HG02840 (cell line): ENCODE measurements around the gene OPCML.

Experiments used
- ATAC-seq: cut with Tn5 transposase; IDR thresholded peaks from one replicate; pipeline ENCODE4 v1.9.1; 2021; ENCODE audit warnings: mild to moderate bottlenecking, moderate library complexity, moderate number of reproducible peaks; ENCODE audit not compliant: unreplicated experiment, low FRiP score

The OPCML gene

GRCh38 chr11:133504906-133505305, 27.4 kb downstream of the OPCML start:
- ATAC-seq: no peak

- ATAC-seq: no peak
Observed at GRCh38 chr11:133503776-133504175, 28.5 kb downstream of the OPCML start.

DNA sequence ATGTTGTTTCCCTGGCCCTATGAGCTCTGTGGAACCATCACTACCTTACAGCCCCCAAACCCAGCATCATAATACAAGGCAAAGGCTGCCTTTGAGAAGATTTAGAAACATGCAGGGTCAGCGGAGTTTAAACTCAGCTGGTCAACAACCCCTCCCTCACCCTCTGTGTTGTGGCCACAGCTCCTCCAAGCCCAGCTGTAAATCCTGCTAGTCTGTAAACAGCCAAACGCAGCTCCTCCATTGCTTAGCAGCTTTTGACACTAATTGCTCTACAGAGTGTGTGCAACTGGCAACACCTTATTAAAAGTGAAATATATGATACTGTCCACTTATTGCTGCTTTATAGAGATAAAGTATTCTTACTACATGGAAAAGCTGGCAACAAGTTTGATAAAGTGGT, 29.1 kb downstream of the OPCML start:
- no peak for ATAC-seq

DNA sequence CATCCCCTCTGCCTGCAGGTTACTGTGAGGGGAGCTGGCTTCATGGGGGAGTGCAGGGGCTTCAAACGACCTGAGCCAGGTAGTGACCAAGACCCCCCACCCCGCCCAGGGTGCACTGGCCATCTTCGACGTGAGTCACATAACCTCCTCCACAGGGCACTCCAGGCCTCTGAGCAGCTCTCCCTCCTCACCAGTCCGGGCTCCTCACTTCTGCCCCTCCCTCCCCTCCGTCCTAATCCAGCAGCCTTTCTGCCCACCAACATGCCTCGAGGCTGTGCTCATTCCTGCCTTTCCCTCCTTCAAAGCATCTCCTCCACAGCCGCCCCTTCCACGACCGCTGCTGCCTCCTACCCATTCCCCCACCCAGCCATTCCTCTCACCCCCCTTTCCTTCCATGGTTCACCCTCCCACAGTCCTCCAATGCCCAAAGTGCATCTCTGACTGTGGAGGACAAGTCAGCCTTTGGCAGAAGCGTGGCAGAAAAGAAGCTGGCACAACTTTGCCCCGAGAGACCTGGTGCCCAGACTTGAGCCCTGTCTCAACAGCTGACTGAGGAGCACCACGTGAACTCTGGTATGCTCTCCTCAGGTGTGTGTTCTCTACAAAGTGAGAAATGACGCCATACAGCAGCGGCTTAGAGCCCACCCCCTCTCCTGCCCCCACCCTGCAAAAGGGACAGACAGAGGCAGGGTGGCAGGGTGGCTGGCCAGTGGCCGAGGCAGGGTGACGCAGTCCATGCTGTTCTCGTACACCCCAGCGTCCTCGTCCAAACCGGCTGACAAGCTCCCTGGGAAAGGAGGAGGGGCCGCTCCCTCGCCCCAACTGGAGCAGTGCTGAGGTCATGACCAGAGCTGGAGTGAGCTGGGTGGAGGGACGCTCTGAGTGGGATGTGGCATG, 30.4 kb downstream of the OPCML start:
- ATAC-seq: no peak

- no peak for ATAC-seq
Observed at GRCh38 chr11:133500936-133501335, 31.4 kb downstream of the OPCML start.

DNA sequence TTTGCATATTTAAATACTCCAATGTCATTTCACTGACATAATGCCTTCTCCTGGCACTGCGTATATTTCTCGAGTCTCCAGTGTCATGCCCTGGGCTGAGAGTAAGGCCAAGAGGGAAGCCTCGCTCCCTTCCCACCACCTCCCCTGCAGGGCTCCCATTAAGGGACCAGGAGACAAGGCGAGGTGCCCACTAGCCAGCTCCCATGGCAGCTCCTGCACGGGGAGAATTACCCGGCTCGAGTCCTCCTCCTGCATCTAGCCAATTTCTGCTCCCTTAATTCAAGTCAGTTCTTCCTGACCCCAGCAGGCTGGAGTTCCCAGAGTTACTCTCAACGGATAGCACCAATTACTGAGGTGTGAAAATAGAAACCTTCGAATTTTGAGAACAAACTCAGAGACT, 31.9 kb downstream of the OPCML start:
- no peak for ATAC-seq

- no peak for ATAC-seq
Observed at GRCh38 chr11:133498969-133499368, 33.3 kb downstream of the OPCML start.

- ATAC-seq: no peak
Observed at GRCh38 chr11:133497477-133498140, 34.7 kb downstream of the OPCML start.

GRCh38 chr11:133492895-133493294, 39.4 kb downstream of the OPCML start:
- ATAC-seq: no peak

DNA sequence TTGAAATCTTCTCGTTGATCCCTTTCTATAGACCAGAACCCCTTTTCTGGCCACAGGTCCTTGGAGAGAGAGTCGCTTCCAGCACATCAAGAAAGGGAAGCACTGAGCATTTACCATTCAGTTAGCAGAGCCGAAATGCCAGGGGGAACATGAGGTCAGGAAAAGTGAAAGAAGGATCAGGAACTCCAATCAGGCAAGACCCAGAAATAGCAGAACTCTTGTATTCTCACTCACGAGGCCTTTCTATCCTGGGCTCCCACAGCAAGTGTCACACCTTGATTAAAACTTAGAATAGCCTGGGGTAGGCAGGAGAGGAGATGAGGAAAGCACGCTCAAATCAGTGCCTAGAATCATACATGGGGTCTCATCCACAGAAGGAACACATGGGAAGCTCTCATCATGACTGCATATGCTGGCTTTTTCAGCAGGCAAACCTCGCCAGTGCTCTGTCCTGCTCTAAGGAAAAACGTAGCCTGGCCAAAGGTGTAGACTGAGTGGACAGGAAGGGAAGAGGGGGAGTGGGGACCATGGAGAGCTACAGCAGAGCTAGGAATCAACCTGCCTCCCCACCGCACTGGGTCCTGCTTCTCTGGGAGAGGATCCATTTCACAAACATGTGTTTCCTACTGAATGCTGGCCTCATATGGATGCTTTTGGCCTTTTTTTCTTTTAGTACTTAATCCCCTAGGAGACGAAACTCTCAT, 40.5 kb downstream of the OPCML start:
- no peak for ATAC-seq

- ATAC-seq: no peak
Observed at GRCh38 chr11:133480722-133481121, 51.6 kb downstream of the OPCML start.

GRCh38 chr11:133479209-133479608, 53.1 kb downstream of the OPCML start:
- ATAC-seq: no peak

DNA sequence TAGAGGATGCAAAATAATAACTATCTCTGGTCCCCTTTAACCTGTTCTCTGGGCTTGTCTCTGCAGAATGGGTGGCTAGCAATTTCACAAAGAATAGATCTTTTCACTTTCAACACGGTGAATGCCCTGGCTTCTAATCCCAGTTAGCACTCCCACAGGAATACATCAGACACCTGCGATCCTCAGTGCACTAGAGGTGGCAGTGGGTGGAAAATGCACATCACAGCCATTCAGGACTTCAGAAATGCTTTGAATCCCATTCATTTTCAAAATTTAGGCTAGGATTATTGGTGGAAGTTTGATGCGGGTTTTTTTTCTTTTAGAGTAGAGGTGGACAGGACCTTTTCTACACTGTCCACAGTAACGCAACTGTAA, 55.1 kb downstream of the OPCML start:
- ATAC-seq: no peak

DNA sequence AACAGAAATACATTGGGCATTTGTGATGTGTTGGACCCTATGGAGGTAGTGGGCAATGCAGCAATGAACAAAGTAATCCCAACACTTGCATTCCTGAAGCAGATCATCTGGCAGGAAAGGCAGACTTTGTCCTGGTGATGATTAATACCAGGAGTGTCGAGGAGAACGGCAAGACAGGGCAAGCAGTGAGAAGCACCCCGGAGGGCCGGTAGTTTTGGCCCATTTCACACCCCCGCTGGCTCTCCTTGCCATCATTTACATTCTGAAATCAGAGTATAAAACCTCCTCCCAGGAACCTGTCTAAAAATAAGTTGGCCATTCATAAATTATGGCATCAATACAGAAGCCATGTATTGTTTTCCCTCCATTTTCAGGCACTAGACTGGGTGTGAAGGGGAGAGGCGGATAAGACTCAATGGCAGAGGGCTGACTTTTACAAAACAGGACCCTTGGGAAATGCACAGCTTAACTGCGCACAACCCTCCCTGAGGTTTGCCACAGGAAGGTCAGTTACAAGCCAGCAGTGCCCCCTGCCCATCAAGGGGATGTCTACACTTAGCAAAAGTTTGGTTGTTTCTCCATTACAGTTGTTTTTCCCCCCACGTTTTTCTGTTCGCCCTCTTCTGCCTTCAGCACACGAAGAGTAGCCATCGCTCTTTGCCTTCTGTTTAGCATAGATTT, 55.6 kb downstream of the OPCML start:
- ATAC-seq: no peak

DNA sequence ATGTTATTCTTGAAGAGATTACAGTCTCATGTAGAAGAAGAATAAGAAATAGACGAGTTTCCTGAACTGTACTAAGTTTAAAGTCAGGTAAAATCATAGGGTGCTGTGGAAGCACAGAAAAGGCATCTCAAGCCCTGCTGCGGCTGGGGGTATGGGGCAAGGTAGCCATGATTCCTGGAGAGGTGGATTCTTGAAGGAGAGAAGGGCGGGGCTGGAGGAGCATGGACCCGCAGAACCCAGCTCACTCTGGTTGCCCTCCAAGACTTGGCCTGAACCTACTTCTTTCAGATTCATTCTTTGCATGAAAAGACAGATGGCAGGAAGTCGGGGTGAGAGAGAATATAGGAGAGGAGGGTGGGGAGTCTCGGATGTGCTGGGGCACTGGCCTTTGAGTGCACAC, 57.8 kb downstream of the OPCML start:
- no peak for ATAC-seq

GRCh38 chr11:133467686-133468085, 64.6 kb downstream of the OPCML start:
- no peak for ATAC-seq

DNA sequence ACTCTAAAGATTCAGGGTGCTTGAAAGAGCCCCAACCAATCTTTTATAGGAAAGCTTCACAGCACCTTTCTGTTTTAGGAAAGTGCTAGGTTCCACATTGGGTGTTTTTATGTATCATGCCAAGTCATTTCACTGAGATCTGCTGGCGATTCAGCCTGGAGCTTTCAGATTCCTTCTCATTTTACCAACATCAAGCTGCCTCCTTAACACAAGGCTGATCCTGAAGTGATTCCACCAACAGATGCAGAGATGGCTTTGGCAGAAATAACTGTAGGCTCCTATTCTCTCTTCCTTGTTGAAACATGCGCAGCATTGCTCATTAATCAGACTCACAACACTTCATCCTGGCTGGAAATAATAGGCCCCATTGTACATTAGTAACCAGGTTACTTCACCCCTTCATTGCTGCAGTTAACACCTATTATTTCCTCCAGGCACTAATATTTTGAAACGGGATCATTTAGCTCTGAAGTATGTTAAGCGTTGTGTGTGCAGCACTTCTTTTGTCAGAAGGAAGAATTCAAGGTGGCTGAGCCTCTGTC, 89.0 kb downstream of the OPCML start:
- no peak for ATAC-seq

DNA sequence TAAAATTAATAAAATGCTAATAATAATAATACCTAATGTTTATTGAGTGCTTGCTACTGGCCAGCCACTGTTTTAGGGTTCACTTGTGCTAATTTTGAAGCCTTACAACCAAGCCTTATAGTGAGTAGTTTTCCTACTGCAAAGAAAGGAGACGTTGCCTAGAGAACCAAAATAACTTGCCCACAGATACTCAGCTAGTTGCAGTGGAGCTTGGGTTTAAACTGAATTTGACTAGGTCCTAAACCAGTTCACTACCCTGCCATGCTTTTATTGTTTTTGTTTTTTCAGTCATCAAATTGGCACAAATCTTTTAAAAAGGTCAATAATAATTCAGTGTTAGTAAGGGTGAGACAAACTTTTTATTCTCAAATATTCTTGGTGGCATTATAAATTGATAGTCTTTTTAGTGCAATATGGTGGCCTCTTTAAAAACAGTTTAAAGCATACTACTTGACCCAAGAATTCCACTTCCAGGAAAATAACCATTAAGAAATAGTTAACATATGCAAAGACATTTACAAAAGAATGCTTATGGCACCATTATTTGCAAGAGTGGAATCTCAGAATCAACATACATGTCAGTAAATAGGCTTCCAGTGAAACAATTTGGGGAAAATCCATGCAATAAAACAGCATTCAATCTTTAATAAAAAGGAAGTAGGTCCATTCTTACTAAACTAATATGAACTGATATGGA, 90.2 kb downstream of the OPCML start:
- ATAC-seq: no peak

DNA sequence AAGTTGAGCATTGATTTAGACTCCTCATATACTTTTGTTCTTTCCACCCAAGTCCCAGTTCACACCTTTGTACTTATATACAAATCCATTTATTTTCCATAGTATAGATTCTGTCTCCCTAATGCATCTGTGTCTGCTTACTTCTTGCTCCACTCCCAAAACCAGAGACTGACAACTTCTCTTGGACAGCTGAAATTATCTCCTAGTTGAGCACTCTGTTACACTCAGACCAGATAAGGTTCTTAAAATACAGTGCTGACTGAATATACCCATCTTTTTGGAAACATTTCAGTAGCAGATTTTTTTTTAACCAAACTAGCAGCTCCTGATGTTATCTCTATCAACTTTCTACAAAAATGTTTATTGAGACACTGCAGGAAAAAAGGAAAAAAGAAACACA, 106.3 kb downstream of the OPCML start:
- no peak for ATAC-seq

- no peak for ATAC-seq
Observed at GRCh38 chr11:133425245-133425644, 107.1 kb downstream of the OPCML start.
